IMR-90 (cell line): ENCODE measurements around the gene DOK1. TPM values are rescaled to one million over a fixed set of nuclear protein-coding genes. Genes with fewer than 3 reads are reported as not detected.

Experiments
- ATAC-seq: fragments of 200-7000 bp; cut with Tn5 transposase; 2 replicates; pipeline ENCODE4 v1.9.1; 2020; ENCODE audit warnings: low read depth, mild to moderate bottlenecking, moderate library complexity
- BruUV-seq: library from RNA; stranded (reverse); fragments of 400-500 nt; replicated peaks from 2 replicates; lab custom pipeline; 2021; lab: Mats Ljungman, UMichigan
- CTCF ChIA-PET: fragments of 300-600 bp; formaldehyde crosslinking; extraction: SDS; loops from one replicate; lab custom pipeline; 2021; ENCODE audit warnings: antibody characterized with exemption; lab: Yijun Ruan, JAX
- POLR2A ChIA-PET: fragments of 300-600 bp; sonication (Branson Sonifier 250); formaldehyde crosslinking; loops from one replicate; lab custom pipeline; 2022; ENCODE audit warnings: antibody characterized with exemption; ENCODE audit not compliant: unreplicated experiment; lab: Charles Lee
- DNase-seq: peaks from one replicate; pipeline ENCODE4 v3.0.0; 2013
- H2AFZ ChIP-seq: replicated peaks from 2 replicates; pipeline ENCODE3; 2013; ENCODE audit warnings: low read length, mild to moderate bottlenecking; ENCODE audit not compliant: poor library complexity
- H2AK5ac ChIP-seq: 2 replicates; pipeline ENCODE4 v1.6.1; 2013; ENCODE audit warnings: low read depth, low read length, inconsistent platforms
- H2AK9ac ChIP-seq: replicated peaks from 2 replicates; pipeline ENCODE3; 2013; ENCODE audit warnings: mild to moderate bottlenecking, low read depth, low read length, moderate library complexity; ENCODE audit not compliant: poor library complexity
- H2BK120ac ChIP-seq: 2 replicates; pipeline ENCODE4 v1.6.1; 2013; ENCODE audit warnings: low read depth, low read length, inconsistent platforms
- H2BK15ac ChIP-seq: 3 replicates; pipeline ENCODE4 v1.6.1; 2013; ENCODE audit warnings: low read depth, low read length, inconsistent platforms
- H2BK20ac ChIP-seq: 2 replicates; pipeline ENCODE4 v1.6.1; 2013; ENCODE audit warnings: low read depth, mild to moderate bottlenecking, inconsistent platforms, low read length, moderate library complexity
- H2BK5ac ChIP-seq: 2 replicates; pipeline ENCODE4 v1.6.1; 2013; ENCODE audit warnings: mild to moderate bottlenecking, low read depth, low read length, inconsistent platforms; ENCODE audit not compliant: poor library complexity, severe bottlenecking
- H3K14ac ChIP-seq: replicated peaks from 2 replicates; pipeline ENCODE4 v1.6.1; 2013; ENCODE audit warnings: low read depth, low read length, inconsistent platforms
- H3K18ac ChIP-seq: 2 replicates; pipeline ENCODE4 v1.6.1; 2013; ENCODE audit warnings: low read depth, low read length, control low read depth
- H3K23ac ChIP-seq: 2 replicates; pipeline ENCODE4 v1.6.1; 2013; ENCODE audit warnings: low read depth, low read length, inconsistent platforms
- H3K27ac ChIP-seq: 2 replicates; pipeline ENCODE4 v1.5.1; 2013; ENCODE audit warnings: mild to moderate bottlenecking, control low read depth, low read length; ENCODE audit not compliant: insufficient read depth
- H3K27me3 ChIP-seq: 2 replicates; pipeline ENCODE4 v1.6.1; 2013; ENCODE audit warnings: low read length; ENCODE audit not compliant: control insufficient read depth, insufficient read depth
- H3K36me3 ChIP-seq: 2 replicates; pipeline ENCODE4 v1.6.1; 2013; ENCODE audit warnings: low read length, mixed read lengths; ENCODE audit not compliant: control insufficient read depth, insufficient read depth
- H3K4ac ChIP-seq: 2 replicates; pipeline ENCODE4 v1.6.1; 2013; ENCODE audit warnings: low read depth, low read length, inconsistent platforms
- H3K4me1 ChIP-seq: 2 replicates; pipeline ENCODE4 v1.6.1; 2013; ENCODE audit warnings: low read length, mixed read lengths; ENCODE audit not compliant: control insufficient read depth, insufficient read depth
- H3K4me2 ChIP-seq: 2 replicates; pipeline ENCODE4 v1.6.1; 2013; ENCODE audit warnings: low read depth, mild to moderate bottlenecking, control low read depth, low read length, moderate library complexity
- H3K4me3 ChIP-seq: 2 replicates; pipeline ENCODE4 v1.5.1; 2013; ENCODE audit warnings: low read depth, mild to moderate bottlenecking, control low read depth, low read length, moderate library complexity; ENCODE audit not compliant: insufficient read depth
- H3K56ac ChIP-seq: 2 replicates; pipeline ENCODE4 v1.6.1; 2013; ENCODE audit warnings: low read length, inconsistent platforms; ENCODE audit not compliant: insufficient read depth; ENCODE audit errors: extremely low read depth
- H3K79me1 ChIP-seq, 2 experiments: 2 replicates each; pipeline ENCODE4 v1.6.1; 2013; ENCODE audit warnings: low read length in 2 of 2, inconsistent platforms in 1 of 2, low read depth in 1 of 2
- H3K9ac ChIP-seq: 2 replicates; pipeline ENCODE4 v1.6.1; 2013; ENCODE audit warnings: low read depth, low read length, control low read depth
- H3K9me1 ChIP-seq: 2 replicates; pipeline ENCODE4 v1.6.1; 2013; ENCODE audit warnings: low read length, inconsistent platforms; ENCODE audit not compliant: insufficient read depth
- H3K9me3 ChIP-seq: 2 replicates; pipeline ENCODE4 v1.6.1; 2013; ENCODE audit warnings: low read length; ENCODE audit not compliant: control insufficient read depth, insufficient read depth
- H4K20me1 ChIP-seq: 2 replicates; pipeline ENCODE4 v1.6.1; 2013; ENCODE audit warnings: low read length, inconsistent platforms; ENCODE audit not compliant: insufficient read depth
- H4K5ac ChIP-seq: 2 replicates; pipeline ENCODE4 v1.6.1; 2013; ENCODE audit warnings: mild to moderate bottlenecking, low read depth, low read length, control low read depth
- H4K8ac ChIP-seq, 2 experiments: 2 replicates each; pipeline ENCODE4 v1.6.1; 2013; ENCODE audit warnings: low read depth in 2 of 2, low read length in 2 of 2, control low read depth in 1 of 2, inconsistent platforms in 1 of 2
- H4K91ac ChIP-seq: 2 replicates; pipeline ENCODE4 v1.6.1; 2013; ENCODE audit warnings: low read depth, low read length, inconsistent platforms; ENCODE audit not compliant: insufficient read depth
- BHLHE40 ChIP-seq: fragments of 150-350 bp; IDR thresholded peaks from 2 replicates; pipeline ENCODE4 v1.6.1; 2016; ENCODE audit warnings: mild to moderate bottlenecking, low read depth, low read length
- MAZ ChIP-seq: IDR thresholded peaks from 2 replicates; pipeline ENCODE4 v1.6.1; 2012; ENCODE audit warnings: low read depth, mild to moderate bottlenecking, low read length, improper control_type of control experiment, moderate library complexity, borderline replicate concordance
- NFE2L2 ChIP-seq: fragments of 150-350 bp; IDR thresholded peaks from 2 replicates; pipeline ENCODE4 v1.6.1; 2016; ENCODE audit warnings: low read depth, mild to moderate bottlenecking, low read length
- WGBS, 2 experiments: methylation state at CpG; one replicate each; pipeline versions ENCODE4 v1.1.5 to v1.1.7; 2013; ENCODE audit warnings: missing lambda C conversion rate in 2 of 2; ENCODE audit not compliant: insufficient read length in 1 of 2; ENCODE audit errors: extremely low coverage in 2 of 2; 5-methylcytosine and 5-hydroxymethylcytosine counted together
- dilution Hi-C: fragments of 300-500 bp; cut with HindIII; formaldehyde crosslinking; loops from one replicate; pipeline ENCODE4 v1.14.3; 2018; ENCODE audit warnings: low sequenced_read_pairs; ENCODE audit not compliant: unreplicated experiment
- in situ Hi-C: fragments of 300-500 bp; cut with MboI; formaldehyde crosslinking; loops from 3 replicates; pipeline ENCODE4 v1.14.3; 2019; ENCODE audit warnings: low sequenced_read_pairs, inconsistent platforms, mixed read lengths
- intact Hi-C: fragments of 100-400 bp; cut with micrococcal nuclease; formaldehyde crosslinking; loops from 2 replicates; pipeline ENCODE4 v1.10.0; 2022
- polyA plus RNA-seq, 3 experiments: library from polyadenylated mRNA; depleted of rRNA; stranded (reverse); fragments of >200 nt; gene quantifications; 2 replicates each; pipeline ENCODE4 v1.2.3, GENCODE V29; 2012; ENCODE audit warnings: low replicate concordance in 1 of 3
- total RNA-seq: library from RNA; depleted of rRNA; stranded (reverse); fragments of >200 nt; gene quantifications from 2 replicates; pipeline ENCODE4 v1.2.3, GENCODE V29; 2012
- TF ChIP-seq, protein P1 (sequence below): conservative IDR thresholded peaks from 2 replicates; pipeline ENCODE4 v1.5.1; 2012; ENCODE audit warnings: mild to moderate bottlenecking, low read depth, low read length, improper control_type of control experiment

DOK1 gene
- total and polyA plus RNA-seq, 2 of the 4 experiments (the other 2 are of a cell fraction), result 15.4 to 17.6 TPM

- dilution Hi-C loops (no loop called here), intact Hi-C loops (no loop called here), in situ Hi-C loops (no loop called here)
- Histone ChIP-seq H3K36me3 (peaks cover 12% of the 10 kb centered on the region), H3K4me1 (no peaks in the 10 kb centered on the region), H3K27me3 (no peaks in the 10 kb centered on the region), H3K4me2 (no peak overlapping the region), H3K14ac (no peak overlapping the region), H2AK5ac (no peak overlapping the region), H2AFZ (no peak overlapping the region), H2BK5ac (no peak overlapping the region), H3K79me1 (no peaks in the 10 kb centered on the region), H4K5ac (no peak overlapping the region), H2AK9ac (no peak overlapping the region), H3K27ac (no peak overlapping the region), H2BK20ac (no peak overlapping the region), H2BK15ac (no peak overlapping the region), H2BK120ac (no peak overlapping the region), H3K23ac (no peak overlapping the region), H3K9me3 (no peaks in the 10 kb centered on the region), H3K56ac (no peak overlapping the region), H3K9me1 (no peaks in the 10 kb centered on the region), H3K9ac (no peak overlapping the region), H3K18ac (no peak overlapping the region), H4K8ac (no peak overlapping the region), H4K91ac (no peak overlapping the region), H4K20me1 (no peaks in the 10 kb centered on the region), H3K4ac (no peak overlapping the region), H3K4me3 (no peak overlapping the region)
- no peak for TF ChIP-seq BHLHE40
- TF ChIP-seq MAZ, result no peak
- TF ChIP-seq NFE2L2, result no peak
- TF ChIP-seq, protein P1, sequence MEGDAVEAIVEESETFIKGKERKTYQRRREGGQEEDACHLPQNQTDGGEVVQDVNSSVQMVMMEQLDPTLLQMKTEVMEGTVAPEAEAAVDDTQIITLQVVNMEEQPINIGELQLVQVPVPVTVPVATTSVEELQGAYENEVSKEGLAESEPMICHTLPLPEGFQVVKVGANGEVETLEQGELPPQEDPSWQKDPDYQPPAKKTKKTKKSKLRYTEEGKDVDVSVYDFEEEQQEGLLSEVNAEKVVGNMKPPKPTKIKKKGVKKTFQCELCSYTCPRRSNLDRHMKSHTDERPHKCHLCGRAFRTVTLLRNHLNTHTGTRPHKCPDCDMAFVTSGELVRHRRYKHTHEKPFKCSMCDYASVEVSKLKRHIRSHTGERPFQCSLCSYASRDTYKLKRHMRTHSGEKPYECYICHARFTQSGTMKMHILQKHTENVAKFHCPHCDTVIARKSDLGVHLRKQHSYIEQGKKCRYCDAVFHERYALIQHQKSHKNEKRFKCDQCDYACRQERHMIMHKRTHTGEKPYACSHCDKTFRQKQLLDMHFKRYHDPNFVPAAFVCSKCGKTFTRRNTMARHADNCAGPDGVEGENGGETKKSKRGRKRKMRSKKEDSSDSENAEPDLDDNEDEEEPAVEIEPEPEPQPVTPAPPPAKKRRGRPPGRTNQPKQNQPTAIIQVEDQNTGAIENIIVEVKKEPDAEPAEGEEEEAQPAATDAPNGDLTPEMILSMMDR, result no peak
- WGBS, 2 experiments, result 100% methylated on average over 1 of the region's 5 CpGs; no CpG with 5 or more reads in 1 of the 2 experiments
- POLR2A ChIA-PET, result no interaction called here
- DNase-seq (no peak), ATAC-seq (no peak)
- CTCF ChIA-PET, result no interaction called here
- BruUV-seq, result no TSS peak
Observed at GRCh38 chr2:74540291-74540690, 14.2 kb upstream of the DOK1 start.
